NK-92 treated with Interleukin-12 subunit alpha and Interleukin-12 subunit beta, amount 100 ng/mL, for 24 hours (cell line): ENCODE results near the gene EVC2.

ENCODE experiments used
- DNase-seq: peaks from one replicate; lab custom pipeline; 2025; lab: John Stamatoyannopoulos, UW

Gene EVC2

GRCh38 chr4:5708449-5709206 lies at the start of gene EVC2:
TSS of gene EVC2 (minus strand) at chr4:5708559. CDS start at chr4:5708513, 46 bp downstream.
- no peak for DNase-seq

- DNase-seq, result no peak
Observed at GRCh38 chr4:5757954-5758353, 49.6 kb upstream of the EVC2 start.

DNA sequence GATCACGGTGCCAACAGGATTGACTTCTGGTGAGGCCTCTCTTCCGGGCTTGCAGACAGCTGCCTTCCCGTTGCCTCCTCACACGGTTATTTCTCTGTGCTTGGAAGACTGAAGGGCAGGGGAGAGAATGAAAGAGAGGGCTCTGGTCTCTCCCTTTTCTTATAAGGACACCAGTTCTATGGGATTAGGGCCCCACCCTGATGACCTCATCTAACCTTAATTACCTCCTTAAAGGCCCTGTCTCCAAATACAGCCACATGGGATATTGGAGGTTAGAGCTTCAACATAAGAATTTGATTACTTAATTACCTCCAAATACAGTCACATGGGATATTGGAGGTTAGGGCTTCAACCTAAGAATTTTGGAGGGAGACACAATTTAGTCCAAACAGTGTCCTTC lies 49.2 kb upstream of the EVC2 start:
- no peak for DNase-seq

GRCh38 chr4:5757091-5757490 lies 48.7 kb upstream of the EVC2 start:
- DNase-seq, result no peak

GRCh38 chr4:5756271-5756670 lies 47.9 kb upstream of the EVC2 start:
- DNase-seq, result no peak

GRCh38 chr4:5755679-5756078 lies 47.3 kb upstream of the EVC2 start:
- DNase-seq, result no peak

DNA sequence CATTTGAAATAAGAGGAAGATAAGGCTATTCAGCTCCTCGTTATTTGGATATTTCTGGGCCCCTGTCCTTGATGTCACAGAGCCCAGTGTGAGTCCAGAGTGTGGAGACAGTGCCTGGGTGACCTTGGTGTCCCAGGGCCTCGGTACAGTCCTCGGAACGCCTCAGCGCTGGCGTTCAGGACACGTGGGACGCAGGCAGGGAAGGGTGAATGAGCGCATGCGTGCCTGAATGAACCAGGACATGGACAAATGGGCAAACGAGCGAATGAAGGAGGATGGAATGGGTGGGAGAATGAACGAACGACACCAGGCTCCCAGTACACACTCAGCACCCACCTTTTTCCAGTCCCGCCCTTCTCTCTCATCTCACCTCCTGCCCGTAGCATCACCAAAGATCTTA lies 46.8 kb upstream of the EVC2 start:
- DNase-seq, result no peak

DNA sequence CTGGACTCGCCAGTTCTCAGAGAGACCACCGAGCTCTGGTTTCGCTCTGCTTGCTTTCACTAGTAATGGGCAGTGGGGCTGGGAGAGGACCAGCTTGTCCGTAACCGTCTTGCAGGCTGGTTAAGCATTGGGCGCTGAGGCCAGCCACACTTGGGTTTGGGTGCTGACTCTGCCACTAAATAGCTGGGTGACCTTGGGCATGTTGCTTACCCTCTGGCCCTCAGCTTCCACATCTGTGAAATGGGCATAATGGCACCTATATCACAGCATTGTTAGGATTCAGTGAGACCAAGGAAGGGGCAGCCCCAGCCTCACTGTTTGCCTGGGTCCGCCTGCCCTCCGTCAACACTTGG lies 46.1 kb upstream of the EVC2 start:
- DNase-seq, result no peak

DNA sequence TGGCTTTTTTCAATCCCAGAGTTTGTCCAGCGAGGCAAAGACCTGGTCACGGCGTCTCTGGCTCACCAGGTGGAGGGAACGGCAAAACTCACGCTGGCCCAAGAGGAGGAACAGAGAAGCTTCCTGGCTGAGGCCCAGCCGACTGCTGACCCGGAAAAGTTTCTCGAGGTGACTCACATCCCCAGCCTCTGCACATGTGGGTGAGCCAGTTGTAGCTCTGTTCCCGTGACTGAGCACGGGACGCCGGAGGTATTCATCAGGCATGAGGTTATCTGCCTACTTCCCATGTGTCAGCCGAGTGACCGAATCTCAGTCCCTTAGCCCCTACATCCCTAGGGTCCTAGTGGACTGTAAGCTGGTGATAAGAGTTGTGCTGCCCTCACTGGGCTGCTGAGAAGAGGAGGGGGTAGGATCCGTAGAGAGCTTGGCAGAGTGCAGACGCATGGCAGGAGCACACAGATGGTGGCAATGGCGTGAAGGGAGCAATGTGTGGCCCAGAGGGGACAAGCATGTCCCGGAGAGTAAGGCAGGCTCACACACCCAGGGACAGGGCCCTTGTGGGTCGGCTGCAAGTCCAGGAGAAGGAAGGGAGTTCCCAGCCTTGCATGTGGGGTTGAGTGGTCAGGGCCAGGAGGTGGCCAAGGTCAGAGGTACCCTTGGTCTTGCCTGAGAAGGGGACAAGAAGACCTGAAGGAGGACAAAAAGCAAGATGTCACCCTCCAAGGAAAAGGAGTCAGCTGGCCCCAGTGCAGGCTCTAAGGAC lies 45.6 kb upstream of the EVC2 start:
- DNase-seq, result no peak

DNA sequence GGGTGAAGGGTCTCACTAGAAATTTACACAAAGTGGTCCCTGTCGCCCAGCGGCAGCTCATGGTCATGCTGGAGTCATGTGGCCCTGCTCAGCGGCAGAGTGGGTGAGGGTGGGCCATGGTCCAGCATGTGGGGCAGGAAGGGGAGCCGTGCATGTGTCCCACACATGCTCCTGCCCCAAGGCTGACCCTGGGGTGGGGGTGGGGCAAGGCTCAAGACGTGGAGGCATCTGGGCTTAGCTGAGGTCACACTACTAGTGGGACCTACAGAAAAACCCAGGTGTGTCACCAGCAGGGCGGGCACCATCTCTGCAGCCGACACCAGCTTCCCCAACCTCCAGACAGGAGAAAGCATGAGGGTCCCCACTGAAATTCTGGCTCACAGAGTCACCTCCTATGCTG lies 45.0 kb upstream of the EVC2 start:
- no peak for DNase-seq

DNA sequence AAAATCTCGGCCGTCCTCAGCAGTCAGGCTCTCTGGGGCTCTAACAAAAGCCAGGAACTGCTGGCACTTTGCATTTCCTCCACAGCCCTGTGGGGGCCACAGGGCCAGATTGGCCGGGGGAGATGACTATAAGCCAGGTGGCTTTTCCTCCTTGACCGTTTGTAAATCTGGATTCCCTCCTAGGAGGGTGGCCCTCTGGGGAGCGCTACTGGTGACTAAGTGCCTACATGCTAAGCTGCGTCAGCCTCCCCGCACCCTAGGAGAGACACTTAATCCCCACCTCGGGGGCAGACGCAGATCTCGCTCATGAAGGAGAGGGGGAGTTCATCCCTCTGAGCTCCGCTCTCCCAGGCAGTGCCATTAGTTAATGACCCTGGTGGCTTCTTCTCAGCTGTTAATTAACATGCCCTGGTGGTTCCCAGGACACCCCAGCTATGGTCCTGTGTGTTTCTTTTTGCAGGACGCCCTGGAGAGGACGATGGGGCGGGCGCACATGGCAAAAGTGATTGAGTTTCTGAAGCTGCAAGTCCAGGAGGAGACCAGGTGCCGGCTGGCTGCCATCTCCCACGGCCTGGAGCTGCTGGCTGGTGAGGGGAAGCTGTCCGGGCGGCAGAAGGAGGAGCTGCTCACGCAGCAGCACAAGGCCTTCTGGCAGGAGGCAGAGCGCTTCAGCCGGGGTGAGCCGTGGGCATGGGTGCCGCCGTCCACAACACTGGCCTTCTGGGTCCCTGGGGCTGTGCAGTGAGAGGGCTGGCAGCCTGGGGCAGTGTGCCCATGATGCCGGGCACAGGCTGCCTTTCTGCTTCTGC lies 44.2 kb upstream of the EVC2 start:
- DNase-seq, result no peak

- no peak for DNase-seq
Observed at GRCh38 chr4:5751666-5752375, 43.5 kb upstream of the EVC2 start.

- DNase-seq, result no peak
Observed at GRCh38 chr4:5750946-5751665, 42.7 kb upstream of the EVC2 start.

GRCh38 chr4:5750052-5750945 lies 41.9 kb upstream of the EVC2 start:
- no peak for DNase-seq

GRCh38 chr4:5749568-5749967 lies 41.2 kb upstream of the EVC2 start:
- no peak for DNase-seq

- no peak for DNase-seq
Observed at GRCh38 chr4:5747738-5748375, 39.5 kb upstream of the EVC2 start.

- no peak for DNase-seq
Observed at GRCh38 chr4:5746829-5747737, 38.7 kb upstream of the EVC2 start.

DNA sequence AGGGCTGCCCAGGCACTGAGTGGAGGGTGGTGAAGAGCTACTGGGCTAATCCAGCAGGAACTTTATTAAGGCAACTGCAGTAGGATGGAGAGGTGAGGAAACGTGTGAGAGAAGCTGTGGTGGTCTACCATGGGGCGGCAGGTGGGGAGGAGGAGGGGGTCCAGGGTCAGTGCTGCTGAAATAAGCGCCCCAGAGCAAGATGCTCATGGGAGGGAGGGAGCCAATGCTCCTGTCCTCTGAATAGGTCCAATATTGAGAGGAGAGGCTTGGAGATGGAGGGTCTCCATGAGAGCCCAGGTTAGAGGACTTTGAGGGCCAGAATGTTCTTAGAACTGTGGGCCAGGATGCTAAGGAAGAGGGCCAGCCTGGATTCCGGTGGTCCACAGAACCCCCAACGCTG lies 37.9 kb upstream of the EVC2 start:
- DNase-seq, result no peak

DNA sequence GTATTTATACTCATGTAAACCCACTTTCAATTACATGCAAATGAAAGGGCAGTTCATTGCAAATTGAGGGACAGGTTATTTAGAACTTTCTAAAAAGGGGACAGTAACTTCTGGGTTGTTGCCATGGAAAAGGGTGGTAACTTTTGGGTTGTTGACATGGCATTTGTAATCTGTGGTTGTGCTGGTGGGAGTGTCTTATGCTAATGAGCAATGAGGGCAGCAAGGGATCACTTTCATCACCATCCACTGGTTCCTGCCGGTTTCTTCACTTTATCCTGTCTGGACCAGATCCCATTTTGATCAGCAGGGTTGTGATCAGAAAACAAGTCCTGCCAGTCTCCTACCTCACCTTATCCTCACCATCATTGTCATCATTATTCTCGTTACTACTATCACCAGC lies 34.6 kb upstream of the EVC2 start:
- DNase-seq, result no peak
